Glomerular endothelial cell (primary cell): ENCODE data around the gene DPF3. TPM values are rescaled to one million over a fixed set of nuclear protein-coding genes. Genes with fewer than 3 reads are reported as not detected.
"Not testable (repeated sequence)": the region's sequence is repeated elsewhere in the genome, so short reads cannot be mapped to it uniquely, and the experiment has no call there.

ENCODE experiments used
- DNase-seq: peaks from one replicate; pipeline ENCODE4 v3.0.0-alpha.2; 2011; ENCODE audit warnings: low read depth, low spot score; ENCODE audit errors: extremely low read depth
- total RNA-seq: library from RNA; depleted of rRNA; stranded (reverse); fragments of >200 nt; gene quantifications from 2 replicates; pipeline ENCODE4 v1.2.3, GENCODE V29; 2015

DPF3 gene
- total RNA-seq, 1 donor from 2014 or later = 6.2 TPM

DNA sequence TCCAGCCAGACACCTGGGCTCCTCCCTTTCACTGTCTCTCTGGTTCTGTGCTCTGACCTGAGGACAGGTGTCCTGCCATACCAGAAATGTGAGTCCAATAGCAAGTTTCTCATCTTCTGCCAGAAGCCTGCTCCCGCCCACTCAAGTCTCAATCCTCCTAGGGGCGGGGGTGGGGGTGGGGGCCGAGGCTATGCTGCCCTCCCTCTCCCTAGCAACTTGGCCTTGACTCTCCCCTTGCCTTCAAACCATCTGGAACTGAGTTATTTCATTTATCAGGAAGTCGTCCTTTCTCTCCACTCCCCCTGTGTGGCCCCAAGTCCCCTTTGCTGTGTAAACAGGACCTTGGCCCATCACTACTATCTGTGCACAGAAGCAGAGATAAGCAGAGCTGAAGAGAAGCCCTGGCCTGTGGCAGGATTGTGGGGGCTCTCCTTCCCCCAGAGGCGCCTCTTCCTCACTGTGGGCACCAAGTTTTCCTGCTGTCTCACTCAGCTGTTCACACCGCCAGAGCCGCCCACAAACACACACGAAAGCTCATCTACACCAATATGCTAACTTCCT, 117.1 kb downstream of the DPF3 start:
- no peak for DNase-seq

DNA sequence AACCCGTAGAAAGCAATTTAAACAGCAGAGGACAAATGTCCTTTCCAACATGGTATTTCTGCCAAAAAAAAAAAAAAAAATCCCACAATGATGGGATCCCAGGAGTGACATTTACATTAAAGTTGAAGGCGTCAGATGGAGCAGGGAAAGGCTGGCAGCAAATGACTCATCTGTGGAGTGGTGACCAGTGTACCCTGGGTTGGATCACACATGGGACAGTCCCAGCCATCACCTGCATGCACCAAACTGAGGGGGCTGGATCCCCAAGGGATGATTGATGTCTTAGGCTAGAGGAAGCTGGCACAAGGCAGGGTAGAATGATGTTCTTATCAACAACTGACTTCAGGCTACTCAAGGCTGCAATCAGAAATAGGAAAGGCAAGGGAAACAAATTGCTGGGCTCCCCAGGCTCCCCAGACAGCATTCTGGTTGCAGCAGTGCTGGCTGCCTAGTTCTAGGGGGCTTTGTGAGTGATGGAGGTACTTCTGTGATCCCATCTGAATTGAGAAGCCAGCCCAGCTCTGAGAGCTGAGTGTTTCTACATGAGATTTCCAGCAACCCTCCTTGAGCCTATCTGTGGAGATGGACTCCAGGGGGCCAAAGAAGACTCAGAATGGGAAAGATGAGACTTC, 117.9 kb downstream of the DPF3 start:
- DNase-seq = no peak

DNA sequence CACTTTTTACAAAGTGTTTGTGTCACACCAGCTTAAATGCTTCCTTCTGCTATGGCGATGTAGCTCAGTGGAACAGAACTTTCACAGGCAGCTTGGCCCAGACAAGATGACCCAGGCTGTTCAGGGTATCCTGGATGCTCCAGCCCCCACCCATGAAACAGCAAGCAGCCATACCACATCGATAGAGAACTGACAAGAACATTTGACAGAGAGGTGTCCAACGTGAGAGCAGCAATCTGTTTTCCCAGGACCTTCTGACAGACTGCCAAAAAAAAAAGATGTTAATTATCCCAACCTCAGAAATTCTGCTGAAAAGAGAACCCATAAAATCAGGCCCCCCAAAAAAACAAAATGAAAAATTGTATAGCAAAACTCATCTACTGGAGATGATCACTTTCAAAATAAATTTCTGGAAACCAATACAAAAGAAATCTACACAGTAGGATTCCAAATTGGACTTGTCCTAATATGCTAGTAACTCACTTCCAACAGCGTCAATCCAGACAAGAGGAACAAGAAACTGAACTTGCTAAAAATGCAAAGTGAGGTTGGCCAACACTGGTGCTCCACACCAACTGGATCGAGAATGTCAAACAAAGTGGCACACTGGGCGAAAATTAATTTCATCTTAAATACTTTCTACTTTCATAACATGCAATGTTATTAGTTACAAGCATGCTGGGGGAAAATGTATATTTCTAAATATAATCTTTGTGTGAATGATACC, 118.8 kb downstream of the DPF3 start:
- no peak for DNase-seq

DNA sequence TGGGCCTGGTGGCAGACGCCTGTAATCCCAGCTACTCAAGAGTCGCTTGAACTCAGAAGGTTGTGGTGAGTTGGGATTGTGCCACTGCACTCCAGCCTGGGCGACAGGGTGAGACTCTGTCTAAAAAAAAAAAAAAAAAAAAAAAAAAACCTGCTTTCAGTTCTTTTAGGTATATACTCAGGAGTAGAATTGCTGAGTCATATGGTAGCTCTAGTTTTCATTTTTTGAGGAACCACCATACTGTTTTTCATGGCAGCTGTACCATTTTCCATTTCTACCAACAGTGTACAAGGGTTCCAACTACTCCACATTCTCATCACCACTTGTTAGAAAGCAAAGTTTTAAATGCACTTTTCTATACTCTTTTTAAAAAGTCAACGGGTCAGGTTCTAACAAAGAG, 119.8 kb downstream of the DPF3 start:
- no peak for DNase-seq

DNA sequence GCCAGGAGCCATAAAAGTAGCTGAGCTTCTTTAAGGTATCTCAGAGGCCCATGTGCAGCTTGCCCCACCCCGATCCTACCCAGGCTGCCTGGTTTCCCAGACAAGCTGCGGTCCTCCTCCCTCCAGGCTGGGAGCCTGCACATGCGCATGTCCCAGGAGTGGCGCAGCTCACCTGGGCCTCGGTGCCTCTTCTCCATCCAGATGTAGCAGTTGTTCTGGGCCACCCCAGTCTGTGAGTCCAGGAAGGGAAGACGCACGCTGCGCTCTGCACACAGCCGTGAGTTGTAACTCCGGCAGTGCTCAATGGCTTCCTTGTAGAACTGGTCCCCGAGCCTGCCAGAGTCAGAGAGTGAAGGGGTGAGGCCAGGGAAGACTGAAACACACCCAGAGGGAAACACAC, 122.3 kb downstream of the DPF3 start:
- DNase-seq = no peak

DNA sequence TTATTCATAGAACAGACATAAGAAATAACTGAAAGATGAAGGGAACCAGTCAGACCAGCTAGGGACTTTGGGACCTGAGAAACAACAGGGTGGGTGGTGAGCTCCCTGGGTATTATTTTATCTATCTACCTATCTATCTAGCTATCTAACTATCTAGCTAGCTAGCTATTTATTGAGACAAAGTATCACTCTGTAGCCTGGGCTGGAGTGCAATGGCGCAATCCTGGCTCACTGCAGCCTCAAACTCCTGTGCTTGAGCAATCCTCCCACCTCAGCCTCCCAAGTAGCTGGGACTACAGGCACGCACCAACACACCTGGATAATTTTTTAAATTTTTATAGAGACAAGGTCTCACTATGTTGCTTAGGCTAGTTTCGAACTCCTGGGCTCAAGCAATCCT, 127.6 kb downstream of the DPF3 start:
- no peak for DNase-seq

DNA sequence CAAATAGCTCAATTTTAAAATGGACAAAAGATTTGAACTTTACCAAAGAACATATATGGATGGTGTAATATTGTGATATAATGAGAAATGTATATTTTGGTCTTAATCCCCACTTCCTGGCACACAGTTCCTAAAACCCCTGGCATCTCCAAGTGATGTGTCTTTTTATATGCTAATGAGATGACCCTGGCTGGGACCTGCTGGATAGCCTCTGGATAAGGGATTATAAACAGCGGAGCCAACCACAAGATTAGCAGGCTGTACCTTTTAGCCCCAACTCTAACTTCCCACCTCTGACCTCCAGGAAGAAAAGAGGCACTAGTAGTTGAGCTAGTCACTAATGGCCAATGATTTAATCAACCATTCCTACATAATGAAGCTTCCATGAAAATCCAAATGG, 130.0 kb downstream of the DPF3 start:
- DNase-seq = no peak

DNA sequence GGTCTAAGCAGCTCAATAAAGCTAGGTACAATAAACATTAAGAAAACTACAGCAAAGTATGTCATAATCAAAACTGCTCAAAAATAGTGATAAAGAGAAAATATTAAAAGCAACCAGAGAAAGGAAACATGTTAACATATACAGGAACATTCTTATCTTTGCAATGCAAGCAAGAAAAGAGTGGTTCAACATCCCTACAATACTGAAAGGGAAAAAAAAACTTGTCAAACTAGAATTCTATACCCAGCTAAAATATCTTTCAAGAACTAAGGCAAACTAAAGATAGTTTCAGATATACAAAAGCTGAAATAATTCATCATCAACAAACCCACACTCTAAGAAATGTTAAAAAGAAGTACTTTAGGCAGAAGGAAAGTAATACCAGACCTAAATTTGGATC, 134.2 kb downstream of the DPF3 start:
- no peak for DNase-seq

DNA sequence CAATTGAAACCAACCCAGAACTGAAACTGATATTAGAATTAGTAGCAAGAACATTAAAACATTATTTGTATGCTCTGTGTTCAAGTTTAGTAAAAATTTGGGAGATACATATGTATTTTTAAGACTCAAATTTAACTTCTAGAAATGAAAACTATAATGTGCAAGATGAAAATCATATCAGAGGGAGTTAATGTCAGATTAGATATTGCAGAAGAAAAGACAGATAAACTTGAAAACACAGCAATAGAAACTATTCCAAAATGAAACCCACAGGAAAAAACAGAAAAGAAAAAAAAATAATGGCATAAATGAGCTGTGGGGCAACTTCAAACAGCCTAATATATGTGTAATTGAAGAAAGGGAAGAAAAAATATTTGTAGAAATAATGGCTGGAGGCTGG, 134.9 kb downstream of the DPF3 start:
- DNase-seq = no peak

DNA sequence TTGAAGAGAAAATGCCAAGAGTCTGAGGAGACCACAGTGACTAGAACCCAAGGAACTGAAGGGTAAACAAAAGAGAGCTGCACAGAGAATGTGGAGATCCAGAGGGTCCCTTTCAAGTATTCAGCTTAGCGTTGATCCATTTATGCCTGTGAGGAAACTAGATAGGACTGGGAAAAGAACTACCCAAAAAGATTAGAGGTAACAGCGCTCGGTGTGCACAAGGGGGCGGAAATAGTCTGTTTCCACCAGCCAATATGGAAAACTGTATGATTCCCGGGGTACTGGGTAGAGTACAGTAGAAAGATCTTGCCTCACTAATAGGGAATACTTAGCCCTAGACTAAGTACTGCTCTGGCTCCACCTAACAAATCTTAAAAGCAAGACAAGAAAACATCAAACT, 135.5 kb downstream of the DPF3 start:
- no peak for DNase-seq

DNA sequence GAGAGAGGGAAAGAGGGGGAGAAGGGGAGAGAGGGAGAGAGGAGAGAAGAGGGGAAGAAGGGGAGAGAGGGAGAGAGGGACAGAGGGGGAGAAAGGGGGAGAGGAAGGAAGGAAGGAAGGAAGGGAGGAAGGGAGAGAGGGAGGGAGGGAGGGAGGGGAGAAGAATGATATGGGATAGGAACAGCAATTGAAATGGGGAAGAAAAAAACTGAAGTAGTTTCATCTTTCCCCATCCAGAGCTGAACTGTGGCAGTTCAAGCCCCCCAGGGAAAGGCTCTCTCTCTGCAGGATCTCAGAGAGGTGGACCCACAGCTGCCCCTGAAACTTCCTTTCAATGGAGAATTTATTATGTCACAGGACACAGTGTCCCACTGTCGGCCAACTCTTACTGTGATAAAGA, 136.9 kb downstream of the DPF3 start:
- DNase-seq = no peak

DNA sequence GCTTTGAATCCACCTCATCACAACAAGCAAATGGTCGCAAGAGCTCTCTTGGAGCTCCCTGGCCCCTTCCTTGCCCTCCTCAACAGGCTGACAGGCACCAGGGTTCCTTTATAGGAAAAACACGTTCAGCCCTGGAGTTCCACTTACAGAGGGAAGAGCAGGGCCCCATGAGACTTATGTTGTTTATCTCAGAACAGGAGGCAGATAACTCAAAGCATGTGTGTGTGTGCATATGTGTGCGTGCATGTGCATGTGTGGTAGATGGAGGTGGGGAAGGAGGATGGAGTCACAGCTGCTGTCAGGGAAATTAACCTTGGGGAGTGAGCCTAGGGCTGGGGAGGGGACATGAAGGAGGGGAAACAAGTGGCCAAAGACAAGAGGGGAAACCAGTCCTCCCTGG, 138.1 kb downstream of the DPF3 start:
- no peak for DNase-seq

DNA sequence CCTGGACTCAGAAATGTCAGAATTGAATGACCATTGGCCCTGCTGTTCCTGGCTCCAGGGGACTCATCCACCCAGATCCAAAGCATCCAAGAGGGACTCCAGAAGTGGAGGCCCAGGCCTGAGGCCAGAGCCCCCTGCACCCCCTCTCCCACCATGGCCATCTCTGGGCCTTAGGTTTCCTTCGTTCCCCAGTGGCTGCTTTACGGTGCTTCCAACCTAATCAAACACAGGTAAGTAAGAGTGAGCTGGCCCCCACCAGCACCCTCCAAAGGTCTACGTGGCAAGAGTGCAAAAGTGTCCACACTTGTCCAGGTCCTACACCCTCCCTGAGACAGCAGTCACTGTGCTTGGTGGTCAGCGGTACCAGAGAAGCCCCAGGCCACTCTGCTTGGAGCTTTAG, 139.0 kb downstream of the DPF3 start:
- DNase-seq = no peak

DNA sequence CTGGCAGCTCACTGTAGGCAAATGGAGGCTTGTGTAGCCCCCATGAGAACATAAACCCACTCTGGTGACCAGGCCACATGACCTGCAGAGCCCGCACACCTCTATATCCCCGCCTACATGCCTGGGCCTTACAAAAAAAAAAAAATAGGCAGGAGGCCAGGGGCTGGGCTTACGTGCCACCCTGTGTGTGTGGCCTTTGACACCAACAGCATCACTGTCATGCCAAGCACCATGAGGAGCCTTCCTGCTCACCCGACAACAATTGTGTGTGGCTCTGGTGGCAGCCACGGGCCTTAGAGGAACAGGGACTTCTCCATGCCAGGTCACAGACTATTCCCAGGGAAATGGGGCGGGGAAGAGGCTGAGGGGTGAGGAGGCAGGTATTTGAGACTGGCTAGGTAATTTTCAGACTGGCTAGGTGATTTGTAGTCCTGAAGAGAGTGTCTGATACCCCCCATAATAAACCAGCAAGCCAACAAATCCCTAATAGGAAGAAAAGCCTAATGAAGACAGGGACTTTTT, 140.0 kb downstream of the DPF3 start:
- DNase-seq = no peak

DNA sequence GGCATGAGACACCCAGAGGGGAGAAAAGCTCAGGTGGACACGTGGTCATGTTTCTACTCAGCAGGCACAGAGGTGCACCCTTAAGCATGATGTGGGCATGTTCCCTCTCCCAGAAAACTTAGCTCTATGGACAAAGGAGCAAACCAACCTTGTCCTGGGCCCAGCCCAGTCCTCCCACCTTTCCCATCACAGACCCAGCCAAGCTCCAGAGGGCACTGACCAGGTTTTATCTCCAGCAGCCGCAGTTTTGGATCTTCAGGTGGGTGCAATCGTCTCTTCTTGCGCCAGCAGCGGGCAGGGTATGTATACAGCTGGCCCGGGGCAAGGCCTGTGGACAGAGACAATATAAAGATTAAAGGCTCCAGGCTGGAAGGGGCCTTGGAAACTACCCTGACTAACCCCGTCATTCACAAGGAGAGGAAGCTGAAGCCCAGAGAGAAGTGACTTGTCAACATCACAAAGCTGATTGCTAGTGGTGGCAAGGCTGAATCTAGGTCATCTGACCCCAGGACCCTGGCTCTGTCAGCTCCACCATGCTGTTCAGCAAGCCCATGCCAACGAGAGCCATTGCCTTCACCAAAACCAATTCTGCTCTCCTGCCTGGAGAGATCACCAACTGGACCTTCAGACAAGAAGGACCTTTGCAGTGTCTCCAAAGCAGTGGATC, 140.7 kb downstream of the DPF3 start:
- no peak for DNase-seq

DNA sequence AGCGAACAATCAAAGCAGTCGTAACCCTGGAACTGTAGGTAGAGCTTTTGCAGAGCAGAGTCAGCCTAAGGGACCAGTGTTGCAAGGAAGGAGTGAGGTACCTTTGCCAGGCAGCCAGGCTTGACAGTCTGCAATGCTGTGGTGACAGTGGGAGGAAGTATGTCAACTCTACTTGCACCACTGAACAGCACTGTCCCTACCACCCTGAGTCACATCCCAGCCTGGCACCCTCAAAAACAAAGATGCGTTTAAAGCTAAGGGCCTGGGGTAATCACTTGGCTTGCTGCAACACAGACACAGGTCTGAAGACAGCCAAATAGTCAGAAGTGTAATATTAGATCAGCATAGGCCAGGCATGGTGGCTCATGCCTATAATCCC, 141.9 kb downstream of the DPF3 start:
- DNase-seq = no peak

DNA sequence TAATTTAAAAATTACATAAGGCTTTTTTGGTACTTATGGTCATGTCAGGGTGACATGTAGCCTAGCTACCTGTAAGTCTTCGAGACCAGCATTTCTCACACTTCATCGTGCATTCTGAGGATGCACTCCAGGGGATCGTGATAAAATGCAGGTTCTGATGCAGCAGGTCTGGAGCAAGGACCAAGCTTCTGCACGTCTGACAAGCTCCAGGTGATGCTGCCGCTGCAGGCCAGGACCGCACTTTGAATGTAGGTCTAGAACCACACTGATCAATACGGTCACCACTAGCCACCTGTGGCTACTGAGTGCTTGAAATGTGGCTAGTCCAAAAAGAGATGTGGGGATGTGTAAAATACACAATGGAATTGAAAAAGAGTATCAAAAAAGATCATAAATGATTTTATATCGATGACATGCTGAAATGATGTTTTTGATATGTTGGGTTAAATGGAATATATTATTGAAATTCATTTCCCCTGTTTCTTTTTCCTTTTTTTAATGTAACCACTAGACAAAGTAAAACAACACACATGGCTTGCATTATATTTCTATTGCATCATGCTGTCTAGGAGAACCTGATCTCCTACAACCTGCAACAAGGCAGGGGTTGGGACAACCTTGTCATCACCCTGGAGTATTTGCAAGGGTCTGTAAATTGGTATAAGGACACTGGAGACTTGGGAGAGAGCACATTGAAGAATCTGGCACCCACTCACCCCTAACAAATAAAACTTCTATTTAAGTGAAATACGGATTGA, 142.4 kb downstream of the DPF3 start:
- DNase-seq = no peak

DNA sequence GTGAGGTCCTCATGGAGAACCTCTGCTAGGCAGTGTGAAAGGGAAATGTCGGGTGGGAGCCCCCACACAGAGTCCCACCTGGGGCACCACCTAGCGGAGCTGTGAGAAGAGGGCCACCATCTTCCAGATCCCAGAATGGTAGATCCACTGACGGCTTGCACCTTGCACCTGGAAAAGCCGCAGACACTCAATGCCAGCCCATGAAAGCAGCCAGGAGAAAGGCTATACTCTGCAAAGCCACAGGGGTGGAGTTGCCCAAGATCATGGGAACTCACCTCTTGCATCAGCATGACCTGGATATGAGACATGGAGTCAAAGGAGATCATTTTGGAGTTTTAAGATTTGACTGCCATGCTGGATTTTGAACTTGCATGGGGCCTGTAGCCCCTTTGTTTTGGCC, 145.0 kb downstream of the DPF3 start:
- DNase-seq = not testable (repeated sequence)

DNA sequence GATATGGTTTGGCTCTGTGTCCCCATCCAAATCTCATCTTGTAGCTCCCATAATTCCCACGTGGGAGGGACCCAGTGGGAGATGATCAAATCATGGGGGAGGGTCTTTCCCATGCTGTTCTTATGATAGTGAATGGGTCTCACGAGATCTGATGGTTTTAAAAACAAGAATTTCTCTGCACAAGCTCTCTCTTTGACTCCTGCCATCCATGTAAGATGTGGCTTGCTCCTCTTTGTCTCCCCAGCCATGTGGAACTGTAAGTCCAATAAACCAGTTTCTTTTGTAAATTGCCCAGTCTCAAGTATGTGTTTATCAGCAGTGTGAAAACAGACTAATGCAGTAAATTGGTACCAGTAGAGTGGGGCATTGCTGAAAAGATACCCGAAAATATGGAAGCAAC, 146.2 kb downstream of the DPF3 start:
- no peak for DNase-seq

DNA sequence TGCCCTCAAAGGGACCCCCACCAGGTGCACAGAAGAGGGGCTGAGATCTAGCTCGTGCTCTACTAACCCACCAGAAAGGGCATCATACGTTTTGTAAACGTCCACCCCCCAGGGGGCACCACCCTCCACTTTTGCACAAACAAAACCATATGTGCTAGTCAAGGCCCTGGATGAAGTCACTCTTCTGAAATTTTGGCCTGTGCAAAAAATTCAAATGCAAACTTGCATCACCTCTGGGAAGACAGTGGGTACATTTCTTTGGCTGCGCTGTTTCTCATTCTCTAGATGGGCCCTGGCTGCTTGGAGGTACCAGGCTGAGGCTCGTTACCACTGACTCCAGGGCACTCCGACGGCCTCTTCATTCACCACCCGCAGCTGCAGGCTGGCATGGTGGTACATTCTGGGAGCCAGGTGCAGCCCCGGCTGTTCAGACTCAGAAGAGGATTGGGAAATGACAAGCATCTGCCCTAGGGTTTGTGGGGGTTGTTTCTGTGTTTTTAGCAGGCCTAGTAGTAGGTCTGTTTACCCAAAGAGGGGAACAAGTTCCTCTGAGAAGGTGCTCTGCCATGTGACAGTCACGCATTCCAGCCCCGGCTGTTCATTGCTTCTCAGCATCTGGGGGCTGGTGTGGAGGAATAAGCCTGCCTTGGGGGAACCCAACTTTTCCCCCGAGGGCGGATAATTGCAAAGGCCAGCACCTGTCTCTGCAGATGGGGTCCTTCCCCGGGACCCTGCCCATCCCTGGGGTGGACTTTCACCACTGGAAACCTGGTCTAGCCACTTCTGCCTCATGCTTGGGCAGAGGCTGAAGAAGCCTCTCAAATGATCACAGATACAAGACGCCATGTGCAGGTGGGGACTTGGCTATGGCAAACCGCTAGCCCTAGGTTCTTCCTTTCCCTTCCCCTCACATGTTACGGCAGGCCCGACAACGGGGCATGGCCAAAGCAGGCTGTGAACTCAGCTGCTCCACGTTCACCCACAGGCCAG, 147.6 kb downstream of the DPF3 start:
- DNase-seq = no peak
